CD1c-positive myeloid dendritic cell (primary cell): Measurements from ENCODE around the gene ABHD17B.
"Not testable (repeated sequence)": the region's sequence is repeated elsewhere in the genome, so short reads cannot be mapped to it uniquely, and the experiment has no call there.

ENCODE experiments used
- DNase-seq: peaks from one replicate; pipeline ENCODE4 v3.0.0-alpha.2; 2016; ENCODE audit errors: extremely low spot score

The ABHD17B gene

GRCh38 chr9:71911061-71911907 lies at the start of gene ABHD17B, which contains the start of gene C9orf85:
Gene ABHD17B (minus strand): TSS chr9:71911193. CDS start chr9:71875080, 36,113 bp downstream.
Gene C9orf85 (plus strand): TSS chr9:71911639. CDS start chr9:71911735, 96 bp downstream.
- DNase-seq = peak; percentile 99

DNA sequence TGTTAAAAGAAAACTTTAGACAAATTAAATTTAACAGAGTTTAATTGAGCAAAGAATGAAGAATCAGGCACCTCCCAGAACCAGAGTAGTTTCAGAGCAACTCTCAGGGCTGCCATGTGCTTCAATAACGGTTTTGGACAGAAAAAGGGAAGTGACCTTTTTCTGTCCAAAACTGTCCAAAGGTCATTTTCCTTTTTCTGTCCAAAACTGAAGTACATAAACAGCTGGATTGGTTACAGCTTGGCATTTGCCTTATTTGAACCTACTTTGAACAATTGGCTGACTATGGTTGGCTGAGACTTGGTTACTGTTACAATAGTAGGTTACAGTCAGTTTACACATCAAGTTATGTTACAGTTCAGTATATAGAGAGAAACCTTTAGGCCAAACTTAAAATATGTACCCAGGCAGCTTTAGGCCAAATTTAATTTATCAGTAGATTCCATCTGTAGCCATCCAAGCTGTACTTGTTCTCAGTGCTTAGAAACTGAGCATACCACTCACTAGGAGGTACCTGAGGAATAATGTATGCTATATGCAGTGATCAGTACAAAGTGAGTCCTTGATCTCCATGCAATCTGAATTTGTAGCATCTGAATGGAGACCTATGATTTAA lies 44.4 kb upstream of the ABHD17B start:
- DNase-seq = peak; percentile 29

DNA sequence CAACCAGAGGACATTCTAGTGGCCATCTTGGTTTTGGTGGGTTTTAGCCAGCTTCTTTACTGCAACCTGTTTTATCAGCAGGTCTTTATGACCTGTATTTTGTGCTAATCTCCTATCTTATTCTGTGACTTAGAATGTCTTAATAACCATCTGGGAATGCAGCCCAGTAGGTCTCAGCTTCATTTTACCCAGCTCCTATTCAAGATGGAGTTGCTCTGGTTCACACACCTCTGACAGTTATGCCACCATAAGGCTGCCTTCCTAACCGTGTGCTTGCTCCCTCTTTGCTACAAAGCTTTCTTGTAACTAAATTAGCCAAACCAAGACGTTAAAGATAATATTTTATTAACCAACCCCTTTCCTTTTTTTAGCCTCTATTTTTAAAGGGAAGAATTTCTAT lies 43.7 kb upstream of the ABHD17B start:
- DNase-seq = not testable (repeated sequence)

GRCh38 chr9:71944754-71945375 lies 33.9 kb upstream of the ABHD17B start:
- DNase-seq = no peak

DNA sequence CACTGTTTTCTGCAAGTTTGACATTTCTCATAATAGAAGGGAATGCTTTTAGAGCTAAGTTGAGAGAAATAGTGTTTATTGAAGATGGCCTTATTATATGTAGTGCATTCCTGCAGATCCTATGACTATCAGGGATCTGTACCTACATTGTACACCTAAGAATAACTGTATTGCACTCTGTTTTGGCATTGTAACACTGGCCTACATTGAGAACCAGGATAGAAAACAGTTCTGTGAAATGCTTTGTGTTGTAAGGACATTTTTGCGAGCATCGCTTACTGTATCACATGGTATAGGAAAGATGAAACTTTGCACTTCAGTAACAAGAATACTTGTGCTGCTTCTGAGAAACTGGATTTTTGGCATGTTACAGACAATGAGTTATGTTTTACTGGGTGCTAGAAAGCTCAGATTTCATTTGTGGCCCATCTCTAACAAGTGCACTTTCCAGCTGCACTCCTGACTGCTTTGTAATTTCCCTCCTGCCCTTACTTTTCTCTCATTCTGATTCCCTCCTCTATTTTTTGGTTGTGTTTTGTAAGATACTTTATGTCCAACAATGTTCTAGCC lies 31.1 kb upstream of the ABHD17B start:
- DNase-seq = no peak

- DNase-seq = no peak
These were observed 30.1 kb upstream of the ABHD17B start for GRCh38 chr9:71941060-71941568.

- no peak for DNase-seq
These were observed 26.9 kb upstream of the ABHD17B start for GRCh38 chr9:71937898-71938297.

DNA sequence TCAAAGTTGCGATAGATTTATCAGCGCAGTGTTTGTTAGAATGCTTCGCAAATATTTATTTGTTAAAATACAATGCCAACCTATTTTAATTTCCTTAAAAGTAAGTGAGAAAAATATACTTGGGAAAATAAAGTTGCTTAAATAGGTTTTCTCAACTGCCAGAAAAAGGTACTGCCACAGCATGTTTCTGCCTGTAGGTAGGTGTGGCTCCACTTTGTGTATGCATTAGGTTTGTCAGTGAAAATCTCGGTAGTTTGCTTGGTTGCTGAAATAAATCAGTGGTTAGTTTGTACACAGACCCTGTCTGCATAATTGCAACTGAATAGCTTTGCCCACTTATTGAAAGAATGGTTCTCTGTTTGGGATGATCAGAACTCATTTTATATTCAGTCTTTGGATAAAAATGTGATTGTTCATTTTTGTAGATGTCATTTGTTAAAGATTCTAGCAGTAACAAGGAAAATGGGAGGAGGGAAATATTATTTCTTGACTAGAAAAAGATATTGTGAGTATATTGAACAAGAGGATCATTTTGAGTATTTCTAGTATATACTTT lies 26.2 kb upstream of the ABHD17B start:
- no peak for DNase-seq

- no peak for DNase-seq
These were observed 25.1 kb upstream of the ABHD17B start for GRCh38 chr9:71936066-71936465.

GRCh38 chr9:71931166-71931565 lies 20.2 kb upstream of the ABHD17B start:
- no peak for DNase-seq

GRCh38 chr9:71929791-71930440 lies 18.9 kb upstream of the ABHD17B start:
- DNase-seq = no peak

- no peak for DNase-seq
These were observed 18.2 kb upstream of the ABHD17B start for GRCh38 chr9:71929223-71929622.

DNA sequence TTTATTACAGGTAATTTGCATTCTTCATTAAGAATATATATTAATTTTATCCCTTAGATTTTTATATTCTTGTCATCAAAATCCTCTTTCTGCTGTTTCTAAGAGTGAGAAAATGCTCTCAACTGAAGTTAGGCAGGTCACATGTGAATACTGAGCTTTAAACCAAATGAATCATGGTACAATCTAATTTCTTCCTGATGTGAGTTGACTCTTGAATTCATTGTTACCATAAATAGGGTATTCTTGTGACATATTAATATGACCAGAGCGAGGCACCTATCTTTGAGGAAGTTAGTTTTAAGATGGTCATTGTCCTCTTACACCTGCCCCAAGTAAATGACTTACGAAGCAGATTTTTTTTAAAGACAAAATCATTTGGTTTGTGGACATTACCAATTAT lies 17.8 kb upstream of the ABHD17B start:
- DNase-seq = no peak

DNA sequence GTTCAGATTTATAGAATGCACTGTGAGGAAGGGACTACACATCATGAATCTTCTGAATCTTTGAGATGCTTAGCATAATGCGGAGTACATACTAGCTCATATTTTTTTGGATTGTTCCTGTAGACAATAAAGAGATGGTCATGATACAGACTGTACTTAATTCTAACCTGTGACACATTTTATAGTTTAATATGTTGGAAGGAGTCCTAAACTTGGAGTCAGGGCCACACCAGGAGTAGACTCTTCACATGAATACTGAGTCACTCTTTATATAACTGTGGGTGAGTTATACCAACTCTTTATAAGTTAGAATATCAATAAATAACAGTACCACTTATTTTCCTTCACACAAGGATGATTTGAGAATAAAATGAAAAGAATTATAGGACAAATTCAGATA lies 17.4 kb upstream of the ABHD17B start:
- no peak for DNase-seq

DNA sequence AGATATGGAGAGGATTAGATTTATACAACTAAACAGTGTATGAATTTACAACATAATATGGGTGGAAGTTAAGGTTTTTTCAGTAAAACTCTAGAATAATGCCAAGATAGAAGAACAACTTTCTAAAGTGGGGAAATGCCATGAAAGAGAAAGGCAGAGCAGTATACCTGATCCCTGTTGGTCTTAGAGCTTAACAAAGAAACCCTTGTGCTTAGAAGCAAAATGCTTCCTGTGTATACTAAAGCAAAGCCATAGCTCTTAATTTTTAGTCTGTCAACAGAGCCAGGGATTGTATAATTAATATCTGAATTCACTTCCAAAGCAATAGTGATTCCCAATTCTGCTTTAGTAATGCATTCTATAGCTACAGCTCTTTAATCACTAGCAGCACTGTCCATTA lies 14.8 kb upstream of the ABHD17B start:
- DNase-seq = no peak

GRCh38 chr9:71924576-71924975 lies 13.6 kb upstream of the ABHD17B start:
- DNase-seq = no peak

DNA sequence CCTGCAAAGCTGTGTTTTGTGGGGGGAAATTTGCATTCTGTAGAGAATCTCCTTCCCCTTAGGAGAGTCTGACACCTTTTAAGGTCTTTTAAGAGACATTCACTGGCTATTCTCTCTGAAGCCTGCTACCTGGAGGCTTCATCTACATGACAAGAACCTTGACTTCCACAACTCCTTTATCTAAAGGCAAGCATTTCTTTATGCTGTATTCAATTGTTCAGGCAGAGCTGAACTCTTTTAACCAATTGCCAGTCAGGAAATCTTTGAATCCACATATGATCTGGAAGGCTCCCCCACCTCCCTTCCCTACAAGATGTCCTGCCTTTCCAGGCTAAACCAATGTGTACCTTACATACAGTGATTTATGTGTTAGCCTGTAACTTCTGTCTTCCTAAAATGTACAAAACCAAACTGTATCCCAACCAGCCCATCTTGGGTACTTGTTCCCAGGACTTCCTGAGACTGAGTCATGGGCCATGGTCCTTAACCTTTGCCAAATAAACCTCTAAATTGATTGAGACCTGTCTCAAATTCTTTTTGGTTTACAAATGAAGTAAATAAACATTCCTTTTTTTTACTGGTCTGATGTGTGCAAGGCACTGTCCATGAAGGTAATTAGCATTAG lies 10.3 kb upstream of the ABHD17B start:
- no peak for DNase-seq

DNA sequence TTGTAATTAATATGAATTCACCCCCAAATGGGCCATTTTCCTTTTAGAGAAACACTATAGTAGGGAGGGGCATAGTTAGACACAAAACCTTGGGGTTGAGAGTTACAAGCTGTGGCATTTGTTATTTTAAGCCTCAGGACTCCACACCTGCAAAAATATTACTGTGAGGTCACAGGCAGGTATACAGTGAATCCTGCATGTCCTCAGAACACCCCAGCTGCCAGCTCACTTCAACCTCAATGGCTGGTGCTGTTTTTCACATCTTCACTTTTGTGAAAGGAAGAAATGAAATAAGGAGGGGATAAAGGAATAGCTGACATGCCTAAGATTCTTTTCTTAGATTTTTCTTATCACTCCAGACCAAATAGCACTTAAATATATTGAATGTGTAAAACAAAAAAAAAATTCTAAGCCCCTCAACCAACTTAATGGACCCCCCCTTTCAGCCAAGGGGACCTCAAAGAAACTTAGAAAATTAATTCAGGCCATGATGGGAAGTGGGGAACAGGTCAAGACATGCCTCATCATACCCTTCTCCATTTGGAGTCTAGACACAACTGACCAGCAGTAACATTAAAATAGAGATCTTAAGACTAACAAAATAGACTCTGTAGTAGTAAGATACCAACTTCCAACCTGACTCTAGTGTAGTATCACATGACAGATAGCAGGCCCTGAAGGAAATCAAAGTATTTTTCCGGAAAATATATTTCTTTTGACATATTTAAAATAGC lies 9.6 kb upstream of the ABHD17B start:
- no peak for DNase-seq

- no peak for DNase-seq
These were observed 7.4 kb upstream of the ABHD17B start for GRCh38 chr9:71918419-71918818.

DNA sequence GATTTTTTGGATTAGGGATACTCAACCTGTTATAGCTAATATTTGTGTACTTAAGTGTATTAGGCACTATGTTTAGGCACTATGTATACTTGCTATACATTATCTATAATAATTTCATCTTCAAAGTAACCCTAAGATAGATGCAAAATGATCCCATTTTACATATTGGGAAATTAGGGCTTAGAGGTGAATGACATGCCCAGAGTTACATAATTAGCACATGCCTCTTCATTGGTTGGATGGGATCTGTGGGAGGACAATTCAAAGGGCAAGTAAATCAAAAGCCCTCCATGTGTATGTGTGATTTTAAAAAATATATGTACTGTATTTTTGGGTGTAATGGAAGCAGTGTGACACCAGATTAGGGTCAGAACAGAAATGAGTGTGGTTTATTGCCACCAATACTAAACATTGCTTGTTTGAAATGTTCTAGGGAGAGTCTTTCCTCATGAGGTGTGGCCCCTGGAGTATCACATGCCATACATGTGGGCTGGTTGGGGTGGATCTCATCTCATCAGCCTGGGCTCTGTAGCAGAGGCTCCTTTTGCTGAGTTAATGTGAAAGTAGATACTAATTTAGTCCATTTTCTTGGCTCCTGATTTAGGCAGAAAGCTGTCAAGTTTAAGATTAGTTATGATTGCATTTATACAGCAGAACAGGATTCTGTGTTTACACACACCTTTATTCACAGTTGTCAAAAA lies 6.0 kb upstream of the ABHD17B start:
- no peak for DNase-seq
